GM20431 (cell line): ENCODE results near the gene BPHL.
"Not testable (repeated sequence)": the region's sequence is repeated elsewhere in the genome, so short reads cannot be mapped to it uniquely, and the experiment has no call there.

Experiments used
- in situ Hi-C: fragments of 300-500 bp; cut with MseI, MboI; formaldehyde crosslinking; loops from one replicate; pipeline ENCODE4 v1.15.0; 2020; ENCODE audit warnings: low sequenced_read_pairs; ENCODE audit not compliant: unreplicated experiment

BPHL gene

GRCh38 chr6:3172789-3173188 is 54.3 kb downstream of the BPHL start:
- in situ Hi-C loops: not testable (repeated sequence)

- in situ Hi-C loops: not testable (repeated sequence)
These were observed 55.2 kb downstream of the BPHL start for GRCh38 chr6:3173636-3174089.

DNA sequence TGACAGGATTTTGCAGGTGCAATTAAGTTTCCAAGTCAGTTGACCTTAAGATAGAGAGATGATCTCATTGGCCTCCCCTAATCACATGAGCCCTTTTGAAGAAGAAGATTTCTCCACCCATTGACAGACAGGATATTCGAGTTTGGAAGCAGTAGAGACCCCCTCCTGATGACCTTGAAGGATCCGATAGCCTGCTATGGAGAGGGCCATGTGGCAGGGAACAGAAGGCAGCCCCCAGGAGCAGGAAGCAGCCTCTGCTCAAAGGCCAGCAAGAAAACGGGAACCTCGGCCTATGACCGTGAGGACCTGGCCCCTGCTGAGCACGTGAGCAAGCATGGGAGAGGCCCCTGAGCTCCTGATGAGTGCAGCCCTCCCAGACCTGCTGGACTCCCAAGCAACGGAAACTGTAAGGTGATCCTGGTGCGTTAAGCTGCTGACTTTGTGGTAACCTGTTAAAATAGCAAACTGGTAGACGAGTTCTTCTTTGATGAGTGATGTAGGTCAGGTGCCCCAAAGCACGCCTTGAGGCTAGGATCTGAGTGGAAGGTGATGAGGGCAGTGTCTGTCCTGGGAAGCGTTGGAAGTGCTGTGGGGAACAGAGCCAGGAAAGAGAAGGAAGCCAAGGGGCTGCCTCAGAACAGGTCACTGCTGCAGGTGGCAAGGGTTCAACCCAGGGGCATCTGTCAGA is 57.3 kb downstream of the BPHL start:
- in situ Hi-C loops: no loop called here

GRCh38 chr6:3176562-3177355 is 58.2 kb downstream of the BPHL start:
- in situ Hi-C loops: no loop called here

- in situ Hi-C loops: not testable (repeated sequence)
These were observed 60.2 kb downstream of the BPHL start for GRCh38 chr6:3178666-3179065.

- in situ Hi-C loops: not testable (repeated sequence)
These were observed 61.4 kb downstream of the BPHL start for GRCh38 chr6:3179945-3180344.

- in situ Hi-C loops: no loop called here
These were observed 62.6 kb downstream of the BPHL start for GRCh38 chr6:3181105-3181504.

GRCh38 chr6:3183066-3183465 is 64.6 kb downstream of the BPHL start:
- in situ Hi-C loops: no loop called here

GRCh38 chr6:3186974-3187382 is 68.5 kb downstream of the BPHL start:
- in situ Hi-C loops: no loop called here

DNA sequence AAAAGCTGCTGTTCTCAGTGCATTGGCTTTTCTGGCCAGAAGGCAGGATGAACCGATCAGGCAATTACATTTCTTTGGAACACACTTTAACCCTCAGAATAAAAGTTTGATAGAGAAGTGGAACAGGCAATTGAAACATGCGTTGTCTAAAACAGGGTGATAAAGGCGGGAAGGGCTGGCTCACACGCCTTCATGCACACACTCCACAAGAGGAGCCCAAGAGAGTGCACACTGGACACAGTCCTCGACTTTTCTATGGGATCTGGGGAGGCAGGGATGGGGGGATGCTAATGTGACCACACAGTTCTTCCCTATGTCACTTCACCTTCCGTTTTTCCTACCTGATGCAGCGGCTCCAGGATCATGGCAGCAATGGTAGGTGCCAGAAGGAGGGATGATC is 69.8 kb downstream of the BPHL start:
- in situ Hi-C loops: no loop called here

DNA sequence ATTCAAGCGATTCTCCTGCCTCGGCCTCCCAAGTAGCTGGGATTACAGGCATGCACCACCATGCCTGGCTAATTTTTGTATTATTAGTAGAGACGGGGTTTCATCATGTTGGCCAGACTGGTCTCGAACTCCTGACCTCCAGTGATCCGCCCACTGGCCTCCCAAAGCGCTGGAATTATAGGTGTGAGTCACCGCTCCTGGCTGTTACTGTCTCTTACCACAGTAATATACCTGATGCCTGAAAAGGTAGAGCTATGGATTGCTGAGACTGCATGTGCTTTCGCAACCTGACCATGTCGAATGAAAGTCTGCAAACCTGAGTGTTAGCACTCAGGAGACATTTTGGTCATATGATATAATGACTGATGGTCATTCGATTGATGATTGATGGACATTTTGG is 70.7 kb downstream of the BPHL start:
- in situ Hi-C loops: not testable (repeated sequence)

- in situ Hi-C loops: no loop called here
These were observed 71.5 kb downstream of the BPHL start for GRCh38 chr6:3190056-3190455.

GRCh38 chr6:3190779-3191178 is 72.3 kb downstream of the BPHL start:
- in situ Hi-C loops: no loop called here

- in situ Hi-C loops: no loop called here
These were observed 74.8 kb downstream of the BPHL start for GRCh38 chr6:3193102-3193849.

DNA sequence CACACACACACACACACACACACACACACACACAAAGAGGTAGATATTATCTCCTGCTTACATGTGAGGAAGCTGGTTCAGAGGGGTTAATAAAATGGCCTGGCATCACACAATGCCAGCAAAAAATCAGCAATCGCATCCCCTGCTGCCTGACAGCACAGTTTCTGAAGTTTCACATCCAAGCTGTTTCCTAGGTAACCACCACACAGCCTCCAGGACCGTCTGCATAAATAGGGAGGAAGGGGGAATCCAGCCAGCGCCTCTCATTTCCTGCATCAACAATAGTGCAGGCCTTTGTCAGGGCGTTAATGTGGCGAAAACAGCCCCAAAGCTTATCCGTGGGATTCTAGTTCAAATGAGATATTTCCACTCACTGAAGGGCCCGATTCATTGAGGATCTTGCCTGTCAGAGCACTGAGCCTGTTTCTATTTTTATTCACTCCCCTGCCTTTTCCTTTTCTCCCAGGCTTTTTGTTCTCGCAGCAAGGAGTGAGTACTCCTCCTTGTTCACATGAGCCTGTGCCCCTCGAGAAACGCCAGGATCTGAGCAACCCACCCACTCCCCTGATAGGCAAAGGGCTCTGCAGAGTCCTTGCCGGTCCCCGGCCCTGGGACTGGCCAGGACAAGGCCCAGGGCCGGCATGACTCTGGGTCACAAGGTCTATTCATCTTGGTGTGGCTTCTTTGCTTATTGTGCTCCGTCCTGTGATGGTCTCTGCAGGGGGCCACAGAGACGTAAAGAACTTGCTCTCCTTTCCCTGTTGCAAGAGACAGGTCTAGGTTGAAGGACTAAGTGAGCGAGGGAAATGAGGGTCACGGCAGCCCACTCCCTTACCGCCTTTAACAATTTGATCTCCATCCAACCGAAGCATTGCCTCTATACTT is 76.3 kb downstream of the BPHL start:
- in situ Hi-C loops: no loop called here

DNA sequence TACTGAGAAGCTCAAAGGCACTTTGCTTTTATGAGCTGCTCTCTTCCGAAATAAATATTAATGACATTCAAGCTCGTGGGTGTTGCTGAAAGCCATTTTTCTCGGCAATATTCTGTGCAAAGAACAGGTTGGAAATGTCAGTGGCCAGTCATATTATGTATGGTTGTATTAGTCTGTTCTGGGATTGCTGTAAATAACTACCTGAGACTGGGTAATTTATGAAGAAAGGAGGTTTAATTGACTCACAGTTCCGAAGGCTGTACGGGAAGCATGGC is 76.8 kb downstream of the BPHL start:
- in situ Hi-C loops: no loop called here

DNA sequence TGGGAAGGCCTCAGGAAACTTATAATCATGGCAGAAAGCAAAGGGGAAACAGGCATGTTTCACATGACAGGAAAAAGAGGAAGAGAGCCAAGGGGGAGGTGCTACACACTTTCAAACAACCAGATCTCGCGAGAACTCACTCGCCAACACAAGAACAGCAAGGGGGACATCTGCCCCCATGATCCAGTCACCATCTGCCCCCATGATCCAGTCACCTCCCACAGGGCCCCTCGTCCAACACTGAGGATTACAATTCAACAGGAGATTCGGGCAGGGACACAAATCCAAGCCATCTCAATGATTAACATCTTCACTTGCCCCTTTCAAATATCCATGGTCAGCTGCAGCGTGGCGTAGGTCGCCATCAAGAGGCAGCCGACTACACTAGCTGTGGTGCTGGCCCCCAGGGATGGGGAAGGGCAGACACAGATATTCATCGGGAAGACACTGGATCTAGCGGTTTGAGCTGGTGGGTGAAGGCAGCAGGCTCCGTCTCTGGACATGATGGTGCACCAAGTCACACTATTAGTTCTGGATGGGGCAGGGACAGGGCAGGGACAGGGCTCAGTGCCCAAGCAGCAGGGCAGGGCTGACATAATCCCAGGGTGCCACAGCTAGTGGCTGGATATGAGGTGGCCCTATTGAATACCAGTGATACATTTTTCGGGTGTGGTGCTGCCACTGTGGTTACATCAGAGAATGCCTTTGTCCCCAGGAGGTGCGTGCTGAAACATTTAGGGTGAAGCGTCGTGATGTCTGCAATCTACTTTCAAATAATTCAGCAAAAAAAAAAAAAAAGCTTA is 77.4 kb downstream of the BPHL start:
- in situ Hi-C loops: no loop called here

DNA sequence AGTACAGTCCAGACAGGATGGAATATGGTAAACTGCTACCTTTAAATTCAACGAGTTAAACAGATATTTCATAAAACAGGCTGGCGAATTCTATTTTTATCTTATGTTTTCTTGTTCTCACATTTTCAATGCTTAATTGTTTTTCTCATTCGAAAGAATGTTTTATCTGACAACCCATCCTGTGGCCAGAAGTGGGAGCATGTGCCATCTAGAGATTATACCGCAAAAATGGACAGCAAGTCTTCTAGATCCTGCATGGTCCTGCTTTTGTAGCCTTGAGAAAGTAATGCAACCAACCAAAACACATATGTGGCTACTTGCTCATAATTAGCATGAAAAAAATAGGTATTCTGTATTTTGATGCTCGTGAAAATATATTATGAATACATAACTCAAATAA is 78.3 kb downstream of the BPHL start:
- in situ Hi-C loops: no loop called here

DNA sequence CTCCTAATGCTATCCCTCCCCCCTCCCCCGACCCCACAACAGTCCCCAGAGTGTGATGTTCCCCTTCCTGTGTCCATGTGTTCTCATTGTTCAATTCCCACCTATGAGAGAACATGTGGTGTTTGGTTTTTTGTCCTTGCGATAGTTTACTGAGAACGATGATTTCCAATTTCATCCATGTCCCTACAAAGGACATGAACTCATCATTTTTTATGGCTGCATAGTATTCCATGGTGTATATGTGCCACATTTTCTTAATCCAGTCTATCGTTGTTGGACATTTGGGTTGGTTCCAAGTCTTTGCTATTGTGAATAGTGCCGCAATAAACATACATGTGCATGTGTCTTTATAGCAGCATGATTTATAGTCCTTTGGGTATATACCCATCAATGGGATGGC is 79.2 kb downstream of the BPHL start:
- in situ Hi-C loops: not testable (repeated sequence)
